GM19324 (cell line): ENCODE data around the gene PLEKHS1.
"Not testable (repeated sequence)": the region's sequence is repeated elsewhere in the genome, so short reads cannot be mapped to it uniquely, and the experiment has no call there.

ENCODE experiments used
- ATAC-seq: cut with Tn5 transposase; IDR thresholded peaks from one replicate; pipeline ENCODE4 v1.9.1; 2021; ENCODE audit warnings: mild to moderate bottlenecking, moderate library complexity; ENCODE audit not compliant: unreplicated experiment, low FRiP score

Gene PLEKHS1

GRCh38 chr10:113739577-113739976 is 11.9 kb upstream of the PLEKHS1 start:
- ATAC-seq: no peak

DNA sequence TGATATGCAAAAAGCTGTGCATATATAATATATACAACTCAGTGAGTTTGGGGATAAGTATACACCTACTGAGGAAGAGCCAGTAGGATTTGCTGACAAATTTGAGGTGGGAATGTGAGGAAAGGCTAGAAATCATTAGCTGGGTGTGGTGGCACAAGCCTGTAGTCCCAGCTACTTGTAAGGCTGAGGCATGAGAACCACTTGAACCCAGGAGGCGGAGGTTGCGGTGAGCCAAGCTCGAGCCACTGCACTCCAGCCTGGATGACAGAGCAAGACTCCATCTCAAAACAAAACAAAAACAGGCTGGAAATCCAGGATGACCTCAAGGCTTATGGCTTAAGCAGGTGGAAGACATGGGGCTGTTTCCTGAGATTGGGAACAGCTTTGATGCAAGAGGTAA is 10.6 kb upstream of the PLEKHS1 start:
- ATAC-seq: no peak

DNA sequence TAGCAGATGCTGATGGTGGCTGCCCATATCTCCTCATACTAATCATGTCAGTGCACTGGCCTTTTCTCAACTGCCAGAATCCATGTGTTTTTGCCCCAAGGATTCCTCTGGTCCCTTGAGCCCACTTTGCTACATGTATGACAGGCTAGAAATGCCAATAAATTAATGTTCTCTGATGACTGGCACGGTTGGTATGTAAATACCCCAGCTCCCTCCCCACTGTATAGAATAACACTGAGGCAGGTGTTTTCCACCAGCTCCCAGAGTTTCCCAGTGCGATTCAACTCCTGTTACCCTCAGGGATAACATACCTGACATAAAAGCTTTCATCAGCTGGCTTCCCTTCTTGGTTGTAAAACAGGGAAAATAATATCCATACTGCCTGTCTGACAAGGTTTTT is 9.0 kb upstream of the PLEKHS1 start:
- no peak for ATAC-seq

- ATAC-seq: no peak
Observed at GRCh38 chr10:113743594-113743993, 7.9 kb upstream of the PLEKHS1 start.

GRCh38 chr10:113745374-113745773 is 6.1 kb upstream of the PLEKHS1 start:
- ATAC-seq: no peak

DNA sequence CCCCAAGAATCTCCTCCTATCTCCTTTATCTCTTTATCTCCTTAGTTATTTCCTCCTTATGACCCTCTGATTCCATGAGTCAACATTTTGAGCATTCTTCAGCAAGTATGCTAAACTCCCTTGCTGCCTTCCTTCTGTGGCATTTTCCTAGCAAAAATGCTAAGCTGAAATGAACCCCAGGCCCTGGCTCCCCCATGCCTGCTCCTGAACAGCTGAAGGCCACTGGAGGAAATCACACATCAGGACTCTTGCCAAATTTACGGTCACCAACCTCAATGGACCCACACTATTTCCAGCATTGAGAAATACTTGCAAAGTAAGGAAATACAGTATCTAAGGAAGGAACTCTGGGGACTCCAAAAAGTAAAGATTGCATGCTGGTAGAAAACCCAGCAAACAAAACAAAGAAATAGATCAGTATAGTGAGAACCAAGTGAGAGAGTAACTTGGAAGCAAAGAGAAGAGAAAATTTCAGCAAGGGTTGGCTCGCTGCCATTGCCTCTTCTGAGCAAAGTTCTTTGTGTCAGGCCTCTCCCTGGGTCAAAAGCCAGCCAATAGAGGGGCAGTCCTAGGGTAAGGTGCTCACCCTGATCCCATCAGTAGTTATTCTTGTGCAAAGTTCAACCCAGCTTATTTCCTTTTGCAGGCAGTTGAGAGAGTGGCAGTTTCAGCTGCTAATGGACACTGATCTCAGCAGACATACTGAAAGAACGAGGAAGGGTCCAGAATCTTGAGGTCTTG is 5.1 kb upstream of the PLEKHS1 start:
- no peak for ATAC-seq

DNA sequence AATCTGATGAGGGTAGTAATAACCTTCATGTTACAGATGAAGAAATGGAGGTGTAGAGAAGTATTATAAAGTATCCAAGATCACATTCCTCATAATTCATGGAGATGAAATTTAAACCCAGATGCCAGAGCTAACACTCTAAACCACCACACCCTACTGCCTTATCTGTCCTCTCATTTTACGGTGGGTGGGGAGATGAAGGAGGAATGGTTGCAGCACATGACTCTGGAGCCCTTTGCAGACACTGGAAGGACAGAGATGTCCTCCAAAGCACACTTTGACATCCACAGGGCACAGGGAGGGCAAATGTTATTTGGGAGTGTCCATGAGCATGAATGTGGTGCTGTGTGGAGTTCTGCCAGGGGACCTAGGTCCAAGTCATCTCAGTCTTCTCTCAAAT is 1.1 kb downstream of the PLEKHS1 start:
- no peak for ATAC-seq

DNA sequence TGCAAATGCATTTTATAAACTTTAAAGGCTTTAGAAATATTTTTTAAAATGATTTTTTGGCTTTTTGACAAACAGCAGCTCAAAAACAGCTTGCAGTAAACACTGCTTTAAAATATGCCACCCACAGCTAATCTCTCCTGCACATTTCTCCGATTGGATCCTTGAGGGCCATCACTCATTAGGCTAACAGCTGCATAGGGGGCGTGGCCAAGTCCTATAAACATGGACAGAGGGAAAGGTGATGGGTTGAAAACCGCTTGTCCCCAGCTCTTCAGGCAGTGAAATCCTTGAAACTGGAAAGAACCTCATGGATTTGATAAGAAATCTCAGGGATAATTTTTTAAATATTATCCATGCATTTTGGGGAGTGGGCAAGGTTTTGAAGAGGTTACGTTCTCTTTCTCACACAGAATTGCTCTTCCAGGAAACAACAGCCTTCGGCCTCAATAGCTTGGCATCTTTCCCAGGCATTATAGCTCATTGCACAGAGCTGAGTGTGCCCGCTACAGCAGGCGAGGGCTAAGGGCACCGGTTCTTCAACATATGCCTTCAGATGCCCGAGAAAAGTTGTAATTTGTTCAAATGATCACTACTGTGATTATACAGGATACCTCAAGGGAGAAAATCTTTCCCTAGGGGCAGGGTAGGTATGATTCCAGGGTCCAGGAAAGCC is 1.7 kb downstream of the PLEKHS1 start:
- no peak for ATAC-seq

DNA sequence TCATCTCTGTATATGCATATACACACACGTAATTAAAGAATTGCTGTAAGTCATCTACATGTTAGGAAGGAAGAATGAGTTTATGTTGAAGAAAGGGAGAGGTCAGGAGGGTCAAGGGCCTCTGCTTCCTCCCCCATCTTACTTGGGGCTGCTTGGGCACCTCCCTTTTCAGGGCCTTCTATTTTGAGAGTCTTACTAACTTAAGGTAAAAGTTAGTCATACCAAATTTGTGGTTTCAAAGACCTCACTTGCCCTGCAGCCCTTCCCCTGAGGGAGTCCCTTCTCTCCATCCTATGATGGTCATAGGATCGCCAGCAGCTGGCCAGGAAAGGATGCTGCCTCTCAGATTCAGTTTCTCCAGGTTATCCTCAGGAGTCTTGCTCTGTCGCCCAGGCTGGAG is 2.6 kb downstream of the PLEKHS1 start:
- no peak for ATAC-seq

GRCh38 chr10:113754768-113755167 is 3.3 kb downstream of the PLEKHS1 start:
- no peak for ATAC-seq

DNA sequence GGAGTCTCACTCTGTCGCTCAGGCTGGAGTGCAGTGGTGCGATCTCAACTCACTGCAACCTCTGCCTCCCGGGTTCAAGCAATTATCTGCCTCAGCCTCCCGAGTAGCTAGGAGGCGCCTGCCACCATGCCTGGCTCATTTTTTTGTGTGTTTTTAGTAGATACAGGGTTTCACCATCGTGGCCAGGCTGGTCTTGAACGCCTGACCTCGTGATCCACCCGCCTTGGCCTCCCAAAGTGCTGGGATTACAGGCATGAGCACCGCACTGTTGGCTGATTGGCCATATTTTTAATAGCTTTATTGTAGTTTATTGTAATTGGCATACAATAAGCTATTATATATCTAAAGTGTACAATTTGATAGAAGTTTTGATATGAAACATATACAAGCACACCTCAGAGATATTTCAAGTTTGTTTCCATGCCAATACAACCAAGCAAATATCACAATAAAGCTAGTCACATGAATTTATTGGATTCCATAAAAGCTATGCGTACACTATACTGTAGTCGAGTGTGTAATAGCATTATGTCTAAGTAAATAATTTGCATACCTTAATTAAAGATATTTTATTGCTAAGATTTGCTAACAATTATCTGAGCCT is 5.6 kb downstream of the PLEKHS1 start:
- ATAC-seq: no peak

DNA sequence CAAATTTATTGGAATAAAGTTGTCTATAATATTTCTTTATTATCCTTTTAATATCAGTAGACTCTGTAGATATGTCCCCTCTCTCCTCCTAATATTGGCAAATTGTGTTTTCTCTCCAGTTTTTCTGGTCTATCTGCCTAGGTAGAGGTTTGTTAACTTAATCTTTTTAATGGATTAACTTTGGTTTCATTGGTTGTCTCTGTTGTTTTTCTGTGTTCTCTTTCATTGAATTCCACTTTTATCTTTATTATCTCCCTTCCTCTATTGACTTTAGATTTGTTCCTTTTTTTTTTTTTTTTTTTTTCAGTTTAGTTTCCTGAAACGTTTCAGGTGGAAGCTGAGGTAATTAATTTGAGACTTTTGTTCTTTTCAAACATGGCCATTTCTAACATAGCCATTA is 10.6 kb downstream of the PLEKHS1 start:
- ATAC-seq: no peak

GRCh38 chr10:113764582-113764981 is 13.1 kb downstream of the PLEKHS1 start:
- ATAC-seq: no peak

DNA sequence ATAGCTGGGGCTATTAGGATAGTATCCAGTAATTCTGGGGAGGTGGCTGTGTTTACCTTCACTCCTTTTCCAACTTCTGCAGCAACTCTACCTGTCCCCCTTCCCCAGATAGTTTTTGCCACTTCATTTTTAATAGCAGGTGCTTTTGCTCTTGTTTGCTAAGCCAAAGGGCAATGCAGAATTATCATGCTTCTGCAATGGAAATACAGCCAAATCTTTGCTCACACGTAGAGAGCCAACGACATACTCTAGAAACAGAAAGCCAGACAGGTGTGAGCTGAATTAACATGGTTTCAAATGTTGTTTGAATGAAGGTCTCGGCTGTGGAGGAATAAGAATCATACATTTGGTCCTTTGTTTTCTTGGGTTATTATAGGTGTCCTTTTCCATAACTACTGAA is 14.4 kb downstream of the PLEKHS1 start:
- no peak for ATAC-seq

GRCh38 chr10:113767222-113767621 is 15.7 kb downstream of the PLEKHS1 start:
- ATAC-seq: no peak

DNA sequence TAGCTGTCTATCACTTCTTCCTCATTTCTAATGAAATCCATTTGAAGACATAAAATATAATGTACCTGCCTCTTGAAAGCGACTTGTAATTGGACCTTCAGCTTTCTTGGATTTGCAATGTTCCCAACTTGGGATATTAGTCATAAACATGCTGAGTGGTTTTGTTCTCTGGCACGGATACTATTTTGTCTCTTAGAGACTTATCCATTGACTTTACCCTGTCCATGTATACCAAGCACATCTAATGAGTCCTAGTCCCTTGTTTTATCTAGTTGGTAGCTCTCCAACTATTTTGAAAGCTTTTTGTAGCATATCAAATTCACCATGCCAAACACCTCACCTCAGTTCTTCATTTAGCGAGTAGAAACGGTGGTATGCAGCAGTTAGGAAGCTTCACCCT is 18.9 kb downstream of the PLEKHS1 start:
- ATAC-seq: no peak

DNA sequence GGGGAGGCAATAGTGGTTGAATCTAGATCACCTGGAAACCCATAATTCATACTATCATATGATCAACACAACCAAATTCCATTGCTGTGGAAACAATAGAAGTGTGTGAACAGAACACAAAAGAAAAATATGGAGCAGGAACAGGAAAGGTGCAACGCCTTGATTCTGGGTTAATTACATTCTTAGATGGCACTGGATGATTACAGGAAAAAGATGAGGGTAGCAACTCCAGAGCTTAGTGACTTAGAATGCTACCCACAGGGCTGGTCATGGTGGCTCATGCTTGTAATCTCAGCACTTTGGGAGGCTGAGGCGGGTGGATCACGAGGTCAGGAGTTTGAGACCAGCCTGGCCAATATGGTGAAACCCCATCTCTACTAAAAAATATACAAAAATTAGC is 19.6 kb downstream of the PLEKHS1 start:
- not testable (repeated sequence) for ATAC-seq

DNA sequence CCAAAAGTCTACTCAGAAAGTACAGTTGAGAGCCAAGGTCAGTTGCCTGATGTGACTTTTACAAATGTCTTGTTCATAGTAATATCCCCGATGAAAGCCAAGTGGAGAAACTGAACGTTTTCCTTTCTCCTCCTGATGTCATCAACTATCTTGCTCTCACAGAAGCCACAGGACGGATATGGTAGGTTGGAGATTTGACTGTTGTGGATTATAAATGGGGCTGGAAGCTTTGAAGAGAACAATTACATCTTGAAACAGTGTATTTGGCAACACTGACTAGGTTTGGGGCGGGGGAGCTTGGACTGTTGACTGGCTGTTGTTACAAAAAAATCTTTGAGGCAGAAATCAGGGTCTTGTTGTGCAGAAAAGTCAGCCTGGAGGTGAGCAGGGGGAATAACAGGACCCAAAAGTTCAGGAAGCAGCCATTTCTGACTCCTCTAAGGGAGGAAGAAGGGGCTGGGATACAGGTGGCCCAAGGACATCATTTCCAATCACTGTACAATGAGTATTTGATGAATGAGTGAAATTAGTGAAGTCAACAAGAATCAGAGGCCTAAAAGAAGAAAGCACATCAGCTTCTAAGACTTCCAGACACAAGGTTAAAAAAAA is 24.3 kb downstream of the PLEKHS1 start:
- no peak for ATAC-seq

DNA sequence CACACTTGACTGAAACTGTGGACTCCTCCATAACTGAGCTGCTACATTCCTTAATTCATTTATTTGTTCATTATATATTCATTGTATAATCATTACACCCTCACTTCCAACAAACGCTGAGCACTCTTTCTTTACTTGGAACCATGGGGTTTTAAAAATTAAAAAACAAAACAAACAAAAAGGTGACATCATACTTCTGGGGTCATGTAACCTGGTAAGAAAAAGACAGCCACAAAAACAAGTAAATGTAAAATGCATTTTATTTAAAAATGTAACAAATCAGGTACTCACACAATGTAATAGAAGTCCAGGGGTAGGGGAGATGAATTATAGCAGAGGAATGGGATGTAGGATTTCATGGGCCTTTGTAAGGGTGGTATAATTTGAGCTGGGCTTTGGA is 25.1 kb downstream of the PLEKHS1 start:
- no peak for ATAC-seq

- no peak for ATAC-seq
Observed at GRCh38 chr10:113780681-113781250, 29.3 kb downstream of the PLEKHS1 start.

DNA sequence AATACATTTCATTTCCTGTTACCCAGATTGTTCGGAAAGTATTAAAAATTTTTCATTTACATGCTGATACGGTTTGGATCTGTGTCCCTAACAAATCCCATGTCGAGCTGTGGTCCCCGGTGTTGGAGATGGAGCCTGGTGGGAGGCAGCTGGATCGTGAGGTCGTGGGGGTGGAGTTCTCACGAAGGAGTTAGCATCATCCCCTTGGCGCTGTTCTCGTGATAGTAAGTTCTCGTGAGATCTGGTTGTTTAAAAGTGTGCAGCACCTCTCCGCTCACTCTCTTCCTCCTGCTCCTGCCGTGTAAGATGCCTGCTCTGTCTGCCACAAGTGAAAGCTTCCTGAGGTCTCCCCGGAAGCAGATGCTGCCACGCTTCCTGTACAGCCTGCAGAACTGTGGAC is 30.9 kb downstream of the PLEKHS1 start:
- no peak for ATAC-seq
